ENCODE results near the gene HDLBP.

GRCh38 chr2:241214766-241215165, 100.7 kb downstream of the HDLBP start:
- TF ChIP-seq CTCF (conservative IDR thresholded peaks at IDR 0.05; ENCODE audit: low read length) (no peak), EZH2phosphoT487 (IDR thresholded peaks at IDR 0.05; ENCODE audit: borderline replicate concordance, low read depth, low read length) (no peak)
